Left kidney (tissue), 8 donors: ENCODE results near the gene NUAK2. TPM values are rescaled to one million over a fixed set of nuclear protein-coding genes. Genes with fewer than 3 reads are reported as not detected.
A peak's percentile ranks its signal among the peaks of the same experiment; 100 is the strongest.
"Not testable (repeated sequence)": the region's sequence is repeated elsewhere in the genome, so short reads cannot be mapped to it uniquely, and the experiment has no call there.

ENCODE experiments used
- DNase-seq: peaks from one replicate; pipeline ENCODE4 v3.0.0-alpha.2; 2013
- long read RNA-seq, 8 donors: transcript quantifications; one replicate each; lab custom pipeline, GENCODE V29; 2026
- polyA plus RNA-seq: library from polyadenylated mRNA; unstranded; fragments of 120-200 nt; gene quantifications from one replicate; pipeline ENCODE4 v1.2.1, GENCODE V29; 2013; ENCODE audit not compliant: insufficient read length

NUAK2 gene
- polyA plus RNA-seq: 9.3 TPM
- long read RNA-seq, donor 1, transcript NUAK2-201 (7 exons, 3,441 nt): major isoform, 5 of 17 reads
- long read RNA-seq, donor 1, partial matches to known transcripts: 12 of 17 reads
- long read RNA-seq, donor 1, other reads (novel, unspliced or antisense): 0 of 17 reads
- long read RNA-seq, donor 2, partial matches to known transcripts: 0 of 4 reads
- long read RNA-seq, donor 2, other reads (novel, unspliced or antisense): 0 of 4 reads
- long read RNA-seq, donor 3, partial matches to known transcripts: 0 of 1 reads
- long read RNA-seq, donor 3, other reads (novel, unspliced or antisense): 0 of 1 reads
- long read RNA-seq, donor 4: 0 reads
- long read RNA-seq, donor 5, partial matches to known transcripts: 0 of 1 reads
- long read RNA-seq, donor 5, other reads (novel, unspliced or antisense): 0 of 1 reads
- long read RNA-seq, donor 6, partial matches to known transcripts: 0 of 1 reads
- long read RNA-seq, donor 6, other reads (novel, unspliced or antisense): 0 of 1 reads
- long read RNA-seq, donor 7, partial matches to known transcripts: 0 of 1 reads
- long read RNA-seq, donor 7, other reads (novel, unspliced or antisense): 0 of 1 reads
- long read RNA-seq, donor 8, partial matches to known transcripts: 0 of 1 reads
- long read RNA-seq, donor 8, other reads (novel, unspliced or antisense): 0 of 1 reads

GRCh38 chr1:205321162-205321958, at the start of gene NUAK2:
Gene NUAK2, minus strand, starts transcription at chr1:205321745. Its CDS starts 117 bp downstream, at chr1:205321628.
- DNase-seq: peak; percentile 92

- no peak for DNase-seq
Measured at GRCh38 chr1:205370780-205371179, 49.2 kb upstream of the NUAK2 start.

- DNase-seq: no peak
Measured at GRCh38 chr1:205369701-205370123, 48.2 kb upstream of the NUAK2 start.

GRCh38 chr1:205368478-205368877, 46.9 kb upstream of the NUAK2 start:
- no peak for DNase-seq

GRCh38 chr1:205365945-205366463, 44.5 kb upstream of the NUAK2 start:
- DNase-seq: no peak

DNA sequence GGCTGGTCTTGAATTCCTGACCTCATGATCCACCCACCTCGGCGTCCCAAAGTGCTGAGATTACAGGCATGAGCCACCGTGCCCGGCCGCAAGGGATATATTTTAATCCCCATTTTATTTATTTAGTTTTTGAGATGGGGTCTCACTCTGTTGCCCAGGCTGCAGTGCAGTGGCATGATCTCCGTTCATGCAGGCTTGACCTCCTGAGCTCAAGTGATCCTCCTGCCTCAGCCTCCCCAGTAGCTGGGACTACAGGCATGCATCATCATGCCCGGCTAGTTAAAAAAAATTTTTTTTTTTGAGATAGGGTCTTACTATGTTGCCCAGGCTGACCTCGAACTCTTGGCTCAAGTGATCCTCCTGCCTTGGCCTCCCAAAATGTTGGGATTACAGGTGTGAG, 43.5 kb upstream of the NUAK2 start:
- not testable (repeated sequence) for DNase-seq

DNA sequence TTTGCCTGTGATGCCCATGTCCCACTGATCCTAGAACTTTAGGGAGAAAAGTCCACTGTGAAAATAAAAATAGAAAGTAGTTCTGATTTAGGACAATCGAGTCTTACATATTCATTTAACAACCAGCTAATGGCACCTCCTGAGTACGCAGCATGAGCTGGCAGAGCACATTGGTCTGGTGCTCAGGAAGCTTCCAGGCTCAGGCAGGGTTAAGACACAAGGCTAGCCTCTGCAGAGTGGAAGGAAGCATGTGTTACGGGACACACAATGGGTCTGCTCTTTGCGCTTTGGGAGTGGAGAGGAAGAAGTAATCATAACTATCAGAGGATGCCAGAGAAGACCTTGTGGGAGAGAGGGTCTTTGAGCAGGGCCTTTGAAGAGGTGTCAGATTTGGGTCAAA, 39.3 kb upstream of the NUAK2 start:
- no peak for DNase-seq

- no peak for DNase-seq
Measured at GRCh38 chr1:205359771-205360565, 38.4 kb upstream of the NUAK2 start.

DNA sequence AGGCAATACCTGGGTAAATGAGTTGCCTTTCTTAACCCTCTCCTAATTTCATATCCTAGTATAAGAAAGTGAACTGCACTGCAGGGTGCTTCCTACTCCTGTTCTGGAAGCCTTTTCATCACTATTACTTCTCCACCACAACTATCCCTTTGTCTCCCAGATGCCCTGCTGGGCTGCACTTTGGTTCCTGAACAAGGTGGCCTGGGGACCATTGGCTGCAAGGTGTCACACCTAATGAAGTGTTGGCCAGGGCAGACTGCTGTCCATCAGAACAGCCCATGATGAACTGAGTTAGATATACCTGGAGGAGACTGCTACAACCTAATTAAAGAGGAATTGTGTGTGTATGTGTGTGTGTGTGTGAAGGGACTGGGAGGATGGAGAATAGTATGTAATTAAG, 37.0 kb upstream of the NUAK2 start:
- DNase-seq: no peak

- DNase-seq: no peak
Measured at GRCh38 chr1:205357567-205357966, 36.0 kb upstream of the NUAK2 start.

DNA sequence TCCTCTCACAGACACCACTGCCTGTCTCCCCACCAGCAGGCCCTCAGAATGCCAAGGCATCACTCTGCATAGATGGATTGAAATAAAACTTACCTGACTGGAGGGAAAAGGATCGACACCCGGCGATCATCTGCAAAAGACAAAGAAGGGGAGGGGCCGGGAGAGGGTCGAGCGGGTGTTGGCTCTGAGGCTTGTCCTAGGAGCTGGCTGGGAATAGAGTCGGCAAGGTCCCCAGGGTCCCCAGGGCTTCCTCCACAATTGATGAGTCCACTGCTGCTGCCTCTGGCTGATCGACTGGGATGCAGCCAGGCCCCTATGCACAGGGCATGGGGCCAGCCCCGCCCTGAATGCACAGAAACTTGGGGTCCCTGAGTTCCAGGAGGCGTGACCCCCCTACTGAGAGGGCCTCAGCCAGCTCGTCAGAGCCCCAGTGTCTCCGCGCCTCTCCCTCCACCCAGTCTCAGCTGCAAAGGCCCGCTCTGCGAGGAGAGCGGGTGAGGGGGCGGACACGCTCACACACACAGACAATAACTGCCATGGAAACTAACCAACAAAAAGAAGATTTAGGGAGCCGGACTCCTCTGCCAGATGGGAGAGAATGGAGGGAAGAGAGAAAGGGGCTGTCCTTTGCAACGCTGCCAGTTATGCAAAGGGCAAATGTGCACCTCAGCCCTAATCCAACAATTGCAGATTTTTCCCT, 35.0 kb upstream of the NUAK2 start, which contains the start of gene KLHDC8A:
KLHDC8A (minus strand) TSS at position 483 of the 700 bp plus-strand sequence. CDS start 13,318 bp downstream, outside the sequence.
- DNase-seq: peak; percentile 75

- no peak for DNase-seq
Measured at GRCh38 chr1:205355075-205355453, 33.5 kb upstream of the NUAK2 start.

- DNase-seq: peak; percentile 56
Measured at GRCh38 chr1:205354259-205355074, 32.9 kb upstream of the NUAK2 start.

DNA sequence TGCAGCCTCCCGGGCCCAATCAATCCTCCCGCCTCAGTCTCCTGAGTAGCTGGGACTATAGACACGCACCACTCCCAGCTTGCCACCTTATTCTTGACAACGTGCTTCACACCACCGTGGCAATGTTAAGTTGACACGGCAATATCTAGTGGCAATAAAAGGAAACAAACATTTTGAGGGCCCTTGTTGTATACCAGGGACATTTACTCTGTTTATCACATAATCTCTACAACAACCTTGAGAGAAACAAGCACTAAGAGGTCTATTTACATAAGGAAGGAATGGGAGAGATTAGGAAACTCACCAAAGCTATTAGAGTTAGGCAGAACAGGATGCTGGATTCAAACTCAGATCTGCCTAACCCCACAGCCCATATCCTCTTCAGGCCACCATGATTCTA, 32.1 kb upstream of the NUAK2 start:
- no peak for DNase-seq

GRCh38 chr1:205353191-205353590, 31.6 kb upstream of the NUAK2 start:
- no peak for DNase-seq

GRCh38 chr1:205351984-205352713, 30.6 kb upstream of the NUAK2 start:
- no peak for DNase-seq

DNA sequence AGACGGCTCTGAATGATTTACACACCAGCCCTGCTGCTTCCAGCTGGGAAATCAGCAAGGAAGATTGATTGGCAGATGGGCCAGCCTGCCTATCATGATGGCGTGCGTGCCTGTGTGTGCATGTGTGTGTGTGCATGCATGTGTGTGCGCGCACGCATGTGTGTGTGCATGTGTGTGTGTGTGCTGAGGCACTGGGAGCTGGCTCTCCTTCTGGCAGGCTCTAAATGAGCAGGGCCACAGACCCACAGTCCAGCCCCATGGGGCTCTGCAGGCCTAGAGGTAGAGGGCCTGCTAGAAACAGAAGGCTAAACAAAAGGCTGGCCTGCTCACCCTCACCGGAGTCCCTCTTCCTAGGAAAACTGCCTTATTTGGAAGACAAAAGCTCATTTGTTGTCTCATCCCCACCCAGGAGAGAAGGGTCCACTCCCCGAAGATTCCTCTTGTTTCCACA, 29.2 kb upstream of the NUAK2 start:
- no peak for DNase-seq

DNA sequence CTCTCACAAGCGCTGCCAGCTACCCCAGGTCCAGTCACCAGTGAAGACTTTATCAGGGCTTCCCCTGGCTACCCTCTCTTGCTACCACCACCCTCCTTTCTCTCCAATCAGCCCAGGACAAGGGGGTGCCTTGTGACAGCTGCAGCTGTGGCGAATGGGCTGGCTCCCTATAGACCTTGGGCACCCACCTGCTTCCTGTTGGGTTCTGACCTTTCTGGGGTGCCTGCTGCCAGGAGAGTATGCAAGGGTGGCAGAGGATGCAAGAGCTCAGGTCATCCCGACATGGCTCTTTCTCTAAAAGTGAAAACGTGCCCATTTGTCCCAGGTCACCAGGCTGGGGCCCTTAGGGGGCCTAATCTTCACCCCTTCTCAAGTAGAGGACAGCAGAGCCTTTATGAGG, 28.6 kb upstream of the NUAK2 start:
- no peak for DNase-seq
